Fibroblast of villous mesenchyme (primary cell): ENCODE data around the gene CASP4. TPM values are rescaled to one million over a fixed set of nuclear protein-coding genes. Genes with fewer than 3 reads are reported as not detected.
A peak's percentile ranks its signal among the peaks of the same experiment; 100 is the strongest.
"Not testable (repeated sequence)": the region's sequence is repeated elsewhere in the genome, so short reads cannot be mapped to it uniquely, and the experiment has no call there.

ENCODE experiments used
- DNase-seq: peaks from one replicate; pipeline ENCODE4 v3.0.0-alpha.2; 2010; ENCODE audit warnings: low read depth
- H3K4me3 ChIP-seq: 2 replicates; pipeline ENCODE4 v1.5.1; 2011; ENCODE audit warnings: low read depth, mild to moderate bottlenecking, low read length
- CTCF ChIP-seq: IDR thresholded peaks from 2 replicates; pipeline ENCODE4 v1.5.1; 2012; ENCODE audit warnings: low read depth, mild to moderate bottlenecking, low read length; ENCODE audit not compliant: insufficient read depth
- total RNA-seq: library from RNA; depleted of rRNA; stranded (reverse); fragments of >200 nt; gene quantifications from 2 replicates; pipeline ENCODE4 v1.2.3, GENCODE V29; 2012

The CASP4 gene
- total RNA-seq, 1 donor: 133 TPM

GRCh38 chr11:104973616-104974015 is 5.2 kb upstream of the CASP4 start:
- no peak for DNase-seq
- no peak for TF ChIP-seq CTCF
- no peak overlapping the region for H3K4me3 ChIP-seq

GRCh38 chr11:104972924-104973323 is 4.5 kb upstream of the CASP4 start:
- H3K4me3 ChIP-seq, DNase-seq: not testable (repeated sequence)

- no peak for TF ChIP-seq CTCF
- no peak for DNase-seq
- H3K4me3 ChIP-seq: no peak overlapping the region
These were observed 2.4 kb upstream of the CASP4 start for GRCh38 chr11:104970756-104971155.

- peak; percentile 46 for DNase-seq
- peak overlapping the region; percentile 68 for H3K4me3 ChIP-seq
- TF ChIP-seq CTCF: no peak
These were observed 742 bp upstream of the CASP4 start for GRCh38 chr11:104968856-104969776.

- TF ChIP-seq CTCF: no peak
- peak; percentile 32 for DNase-seq
These were observed 630 bp downstream of the CASP4 start for GRCh38 chr11:104967534-104968354.

GRCh38 chr11:104965735-104966134 is 2.6 kb downstream of the CASP4 start:
- no peak for DNase-seq
- TF ChIP-seq CTCF: no peak
- no peak overlapping the region for H3K4me3 ChIP-seq

More at GRCh38 chr11:104967534-104968354, 630 bp downstream of the CASP4 start:
- peak overlapping the region; percentile 68 for H3K4me3 ChIP-seq

GRCh38 chr11:104964247-104964646 is 4.1 kb downstream of the CASP4 start:
- no peak overlapping the region for H3K4me3 ChIP-seq
- no peak for DNase-seq
- TF ChIP-seq CTCF: no peak
